Measurements from ENCODE around the gene AARS2.
"Not testable (repeated sequence)": the region's sequence is repeated elsewhere in the genome, so short reads cannot be mapped to it uniquely, and the experiment has no call there.

AARS2 gene

GRCh38 chr6:44329858-44330257 is 16.7 kb upstream of the AARS2 start:
- no peak for DNase-seq (ENCODE audit: low spot score)

- not testable (repeated sequence) for DNase-seq (ENCODE audit: low spot score)
Observed at GRCh38 chr6:44328203-44328602, 15.1 kb upstream of the AARS2 start.

DNA sequence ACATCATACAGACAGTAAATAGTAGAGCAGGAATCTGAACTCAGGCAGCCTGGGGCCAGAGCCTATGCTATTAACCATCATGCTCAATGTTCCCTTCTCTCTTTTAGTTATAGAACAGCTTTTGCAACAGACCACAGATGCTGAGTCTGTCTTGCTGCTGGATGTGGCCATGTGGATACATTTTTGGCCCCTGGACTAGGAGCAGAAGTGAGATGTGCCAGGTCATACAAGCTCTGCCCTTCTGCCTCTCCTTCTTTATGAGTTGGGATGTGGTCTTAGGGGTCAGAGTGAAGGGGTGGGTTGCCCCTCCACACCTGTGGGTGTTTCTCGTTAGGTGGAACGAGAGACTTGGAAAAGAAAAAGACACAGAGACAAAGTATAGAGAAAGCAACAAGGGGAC is 14.6 kb upstream of the AARS2 start:
- no peak for DNase-seq (ENCODE audit: low spot score)

- DNase-seq (ENCODE audit: low spot score) = no peak
Observed at GRCh38 chr6:44327096-44327495, 13.9 kb upstream of the AARS2 start.

DNA sequence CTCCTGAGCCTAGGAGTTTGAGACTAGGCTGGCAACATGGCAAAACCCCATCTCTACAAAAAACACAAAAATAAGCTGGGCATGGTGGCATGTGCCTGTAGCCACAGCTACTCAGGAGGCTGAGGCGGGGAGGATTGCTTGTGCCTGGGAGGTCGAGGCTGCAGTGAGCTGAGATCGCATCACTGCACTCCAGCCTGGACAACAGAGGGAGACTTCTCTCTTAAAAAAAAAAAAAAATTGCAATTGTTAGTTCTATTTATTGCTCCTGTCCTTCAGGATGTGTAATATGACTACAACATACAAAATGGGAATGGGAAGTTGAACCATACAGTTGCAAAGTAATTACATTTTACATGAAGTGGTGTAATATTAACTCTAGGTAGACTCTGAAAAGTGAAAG is 8.1 kb upstream of the AARS2 start:
- DNase-seq (ENCODE audit: low spot score) = no peak

DNA sequence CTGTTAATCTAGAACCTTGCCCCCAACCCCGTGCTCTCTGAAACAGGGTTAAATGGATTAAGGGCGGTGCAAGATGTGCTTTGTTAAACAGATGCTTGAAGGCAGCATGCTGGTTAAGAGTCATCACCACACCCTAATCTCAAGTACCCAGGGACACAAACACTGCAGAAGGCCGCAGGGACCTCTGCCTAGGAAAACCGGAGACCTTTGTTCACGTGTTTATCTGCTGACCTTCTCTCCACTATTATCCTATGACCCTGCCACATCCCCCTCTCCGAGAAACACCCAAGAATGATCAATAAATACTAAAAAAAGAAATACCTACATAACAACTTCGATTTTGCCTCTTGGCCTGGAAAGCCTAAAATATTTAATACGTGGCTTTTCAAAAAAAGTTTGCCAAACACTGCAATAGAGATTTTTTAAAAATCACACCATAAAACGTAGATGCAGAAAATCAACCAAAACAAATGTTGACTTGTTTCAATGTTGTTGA is 4.0 kb upstream of the AARS2 start:
- DNase-seq (ENCODE audit: low spot score) = not testable (repeated sequence)

- DNase-seq (ENCODE audit: low spot score) = no peak
Observed at GRCh38 chr6:44316481-44316880, 3.3 kb upstream of the AARS2 start.

GRCh38 chr6:44315951-44316350 is 2.8 kb upstream of the AARS2 start:
- no peak for DNase-seq (ENCODE audit: low spot score)

- no peak for DNase-seq (ENCODE audit: low spot score)
Observed at GRCh38 chr6:44315516-44315915, 2.4 kb upstream of the AARS2 start.

DNA sequence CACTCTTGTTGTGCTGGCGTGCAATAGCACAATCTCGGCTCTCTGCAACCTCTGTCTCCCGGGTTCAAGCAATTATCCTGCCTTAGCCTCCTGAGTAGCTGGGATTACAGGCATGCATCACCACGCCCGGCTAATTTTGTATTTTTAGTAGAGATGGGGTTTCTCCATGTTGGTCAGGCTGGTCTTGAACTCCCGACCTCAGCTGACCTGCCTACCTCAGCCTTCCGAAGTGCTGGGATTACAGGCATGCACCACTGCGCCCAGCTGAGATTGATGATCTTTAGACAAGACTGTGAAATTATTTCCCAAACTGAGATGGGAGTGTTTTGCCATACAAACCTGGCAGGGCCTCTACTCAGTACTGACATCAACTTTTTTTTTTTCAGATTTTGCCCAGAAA is 1.5 kb upstream of the AARS2 start:
- not testable (repeated sequence) for DNase-seq (ENCODE audit: low spot score)

DNA sequence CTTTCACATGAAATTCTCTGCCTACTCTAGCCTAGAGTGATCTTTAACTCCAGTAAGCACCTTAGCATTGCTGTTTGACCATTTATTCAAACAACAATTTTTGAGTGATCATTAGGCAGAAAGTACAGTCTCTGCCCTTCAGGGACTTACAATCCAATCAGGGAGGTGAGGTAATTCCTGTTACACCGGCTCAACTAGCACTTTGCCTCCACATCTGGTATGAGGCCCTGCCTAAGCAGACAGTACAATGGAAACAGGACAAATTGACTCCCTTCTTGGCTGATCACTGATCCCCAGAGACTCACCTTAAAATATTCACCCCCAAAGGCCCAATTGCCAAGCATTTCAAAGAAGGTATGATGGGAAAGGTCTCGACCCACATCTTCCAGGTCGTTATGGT is 1.4 kb downstream of the AARS2 start:
- DNase-seq (ENCODE audit: low spot score) = no peak

DNA sequence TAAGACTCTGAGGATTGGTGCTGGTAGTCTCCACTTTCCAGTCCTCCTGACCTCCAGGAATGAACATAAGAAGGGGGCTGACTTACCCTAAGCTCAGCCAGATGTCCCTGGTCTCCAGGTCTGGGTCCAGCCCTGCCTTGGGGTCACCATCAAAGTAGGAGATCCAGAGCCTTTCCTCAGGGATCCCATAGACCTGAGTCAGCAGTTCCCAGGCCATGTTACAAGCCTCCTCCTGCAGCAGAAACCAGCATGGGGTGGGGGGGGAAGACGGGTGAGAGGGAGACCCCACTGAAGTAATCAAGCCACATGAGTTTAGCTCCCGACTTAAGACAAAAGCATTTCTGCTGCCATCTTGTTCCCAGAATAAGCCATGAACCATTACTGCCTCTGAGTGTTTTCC is 1.8 kb downstream of the AARS2 start:
- DNase-seq (ENCODE audit: low spot score) = no peak

- no peak for DNase-seq (ENCODE audit: low spot score)
Observed at GRCh38 chr6:44310241-44310640, 2.9 kb downstream of the AARS2 start.

- no peak for DNase-seq (ENCODE audit: low spot score)
Observed at GRCh38 chr6:44309631-44310030, 3.5 kb downstream of the AARS2 start.

- DNase-seq (ENCODE audit: low spot score) = no peak
Observed at GRCh38 chr6:44309092-44309491, 4.1 kb downstream of the AARS2 start.

GRCh38 chr6:44307217-44307616 is 5.9 kb downstream of the AARS2 start:
- no peak for DNase-seq (ENCODE audit: low spot score)

DNA sequence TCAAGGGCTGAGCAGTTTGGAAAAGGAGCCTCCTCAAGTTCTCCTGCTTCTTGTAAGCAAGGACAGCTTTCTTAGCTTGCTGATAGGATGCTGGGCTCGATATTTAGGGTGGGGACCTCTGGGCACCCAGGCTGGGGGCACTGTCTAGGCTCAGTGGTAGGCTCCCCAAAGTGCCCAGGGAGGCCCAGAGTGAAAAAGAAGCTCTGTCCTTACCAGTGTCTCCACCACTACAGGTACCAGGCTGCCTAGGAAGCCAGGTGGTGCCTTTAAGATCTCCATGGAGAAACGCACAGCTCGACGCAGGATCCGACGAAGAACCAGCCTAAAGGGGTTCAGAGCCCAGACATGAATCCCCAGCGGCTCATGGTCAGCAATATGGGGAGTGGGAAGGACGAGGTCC is 6.4 kb downstream of the AARS2 start:
- no peak for DNase-seq (ENCODE audit: low spot score)

GRCh38 chr6:44305200-44305725 is 7.9 kb downstream of the AARS2 start:
- DNase-seq (ENCODE audit: low spot score) = no peak

DNA sequence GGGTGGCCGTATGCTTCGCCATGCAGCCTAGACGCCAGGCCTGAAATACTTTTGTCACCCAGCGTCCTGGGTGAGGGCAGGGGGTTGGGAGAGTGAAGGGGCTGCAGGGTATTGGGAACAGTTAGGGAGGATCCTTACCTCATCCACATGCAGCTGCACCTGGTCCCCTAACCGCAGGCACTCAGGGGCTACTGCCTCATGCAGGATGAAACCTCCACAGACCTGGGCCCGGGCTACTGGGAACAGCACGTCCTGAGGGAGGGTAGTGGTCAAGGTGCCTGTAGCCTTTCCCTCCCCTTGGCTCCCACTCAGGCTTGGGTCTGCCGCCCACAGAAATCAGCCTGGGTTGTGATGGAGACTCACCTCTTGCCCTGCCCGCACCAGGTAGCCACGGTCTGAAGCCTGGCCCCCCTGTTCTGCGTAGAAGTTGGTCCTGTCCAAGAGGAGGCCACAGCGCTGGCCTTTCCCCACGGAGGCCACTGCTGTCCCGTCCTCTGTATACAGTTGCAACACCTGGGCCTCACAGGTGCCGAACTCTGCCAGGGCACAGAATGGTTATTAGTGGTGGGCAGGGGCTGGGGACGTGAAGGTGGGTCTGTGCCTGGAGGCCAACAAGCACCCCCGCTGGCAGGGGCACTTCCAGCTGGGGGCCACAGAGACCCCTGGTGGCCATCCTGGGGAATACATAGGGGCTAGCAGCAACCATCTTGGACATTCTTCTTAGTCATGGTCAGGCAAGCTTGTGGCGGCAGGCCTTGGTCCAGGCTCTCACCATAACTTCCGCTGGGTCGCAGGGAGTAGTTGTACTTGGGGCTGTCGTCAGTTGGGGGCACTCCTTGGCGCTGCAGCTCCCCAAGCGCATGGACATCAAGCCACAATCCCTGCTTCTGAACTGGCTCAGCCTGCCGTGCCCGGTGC is 8.6 kb downstream of the AARS2 start:
- DNase-seq (ENCODE audit: low spot score) = peak; percentile 39

DNA sequence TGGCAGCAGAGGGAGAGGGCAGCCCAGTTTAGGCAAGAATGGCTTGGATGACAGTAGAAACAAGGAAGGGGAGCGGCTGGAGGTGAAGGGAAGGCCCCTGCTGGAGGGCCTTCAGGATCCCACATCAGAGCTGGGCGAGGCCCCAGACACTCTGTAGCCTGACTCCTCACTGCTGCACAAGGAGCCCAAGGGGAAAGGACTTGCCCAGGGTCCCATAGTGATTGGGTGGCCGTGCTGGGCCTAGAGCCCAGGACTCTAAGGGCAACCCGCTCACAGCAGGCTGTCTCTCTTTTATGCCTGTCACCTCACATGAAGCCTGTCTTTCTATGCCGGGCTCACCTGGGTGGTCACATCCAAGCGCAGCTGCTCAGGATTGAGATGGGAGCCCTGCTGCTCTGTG is 9.3 kb downstream of the AARS2 start:
- no peak for DNase-seq (ENCODE audit: low spot score)

DNA sequence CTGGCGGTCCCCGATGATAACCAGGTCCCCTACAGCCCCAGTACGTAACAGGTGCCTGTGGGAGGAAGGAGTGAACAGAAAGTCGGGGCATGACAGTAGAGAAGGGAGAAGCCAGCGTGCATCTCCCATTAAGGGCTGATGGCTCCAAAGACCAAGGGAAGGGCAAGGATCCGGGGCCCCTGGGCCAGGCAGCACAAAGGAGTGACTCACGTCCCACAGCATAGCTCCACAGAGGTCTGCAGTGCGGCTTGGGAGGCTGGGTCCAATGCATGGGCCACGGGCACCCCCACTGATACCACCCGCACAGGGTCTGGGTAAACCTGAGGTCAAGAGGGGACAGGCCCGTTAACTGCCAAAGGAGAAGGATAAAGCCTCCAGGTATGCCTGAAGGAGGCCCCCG is 10.3 kb downstream of the AARS2 start:
- no peak for DNase-seq (ENCODE audit: low spot score)

DNA sequence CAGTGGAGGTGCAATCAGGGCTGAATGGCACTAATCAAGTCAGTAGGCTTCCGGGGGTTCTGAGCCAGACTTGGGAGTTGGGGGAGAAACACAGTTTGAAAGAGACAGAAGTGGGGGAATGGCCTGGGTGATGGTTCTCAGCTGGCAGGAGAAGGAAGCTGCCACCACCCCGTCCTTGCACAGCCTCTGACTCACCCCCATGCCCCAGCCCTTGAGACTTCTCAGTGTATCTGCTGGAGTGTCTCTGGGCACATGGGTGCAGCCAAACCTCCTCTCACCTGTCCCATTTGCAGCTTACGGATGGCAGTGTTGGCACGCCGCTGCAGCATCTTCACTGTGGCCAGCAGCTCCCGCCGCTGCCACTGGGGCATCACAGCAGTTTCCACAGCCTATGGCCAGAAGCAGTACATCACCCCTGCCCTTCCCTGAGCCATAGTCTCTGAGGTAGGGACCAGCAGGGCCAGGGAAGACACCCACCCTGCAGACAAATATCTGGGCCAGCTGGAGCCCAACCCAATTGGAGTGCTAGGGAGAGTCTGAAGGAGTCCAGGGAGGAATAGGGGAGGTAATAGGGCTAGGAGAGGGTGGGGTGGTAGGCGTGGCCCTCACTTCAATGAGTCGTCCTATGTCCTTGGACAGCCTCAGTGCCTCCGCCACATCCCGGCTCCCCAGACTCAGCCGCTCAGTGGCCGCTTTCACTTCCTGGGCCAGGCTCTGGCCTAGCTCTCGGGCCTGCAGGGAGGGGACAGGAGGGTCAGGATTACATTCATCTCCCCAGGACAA is 11.2 kb downstream of the AARS2 start:
- DNase-seq (ENCODE audit: low spot score) = no peak

DNA sequence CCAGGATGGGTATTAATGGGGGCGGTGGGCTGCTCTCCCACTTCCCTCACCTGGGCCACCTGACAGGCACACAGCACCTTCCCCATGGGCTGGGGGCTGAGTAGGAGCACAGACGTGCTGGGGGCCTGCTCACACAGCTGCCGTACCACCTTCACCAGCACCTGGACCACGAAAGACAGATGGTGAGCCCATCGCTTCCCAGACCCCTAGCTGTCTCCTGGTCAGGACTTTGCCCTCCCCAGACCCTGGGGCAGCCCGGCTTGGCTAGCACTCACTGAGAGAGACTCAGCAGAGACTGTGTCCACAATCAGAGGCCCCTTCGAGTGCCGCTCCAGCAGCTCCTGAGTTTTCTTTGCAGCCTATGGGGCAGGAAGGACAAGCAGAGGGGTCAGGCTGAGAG is 12.0 kb downstream of the AARS2 start:
- no peak for DNase-seq (ENCODE audit: low spot score)
